Right lobe of liver (tissue), 4 donors: Measurements from ENCODE around the gene RPL15.

Experiments used
- CTCF ChIP-seq, 4 donors: fragments of 200-600 bp in 3 of 4; fragments of 450-650 bp in 1 of 4; IDR thresholded peaks; one replicate each; pipeline versions ENCODE4 v1.5.1 to v1.8.0; 2016 to 2022; ENCODE audit warnings: antibody characterized with exemption in 4 of 4, mild to moderate bottlenecking in 2 of 4
- POLR2A ChIP-seq: fragments of 450-650 bp; IDR thresholded peaks from one replicate; pipeline ENCODE4 v1.6.1; 2017; ENCODE audit warnings: antibody characterized with exemption, mild to moderate bottlenecking
- donor health status: DM: no; HTN: no; CAD: no.
- donor health status: DM: no; HTN: no; CAD: no.
- donor health status: DM: no; HTN: yes; CAD: no.

GRCh38 chr3:23956701-23957100, 39.8 kb downstream of the RPL15 start:
- no peak for TF ChIP-seq CTCF (IDR thresholded peaks at IDR 0.05)
- TF ChIP-seq POLR2A, result no peak
